PFSK-1 (cell line): ENCODE results near the gene C11orf16.

ENCODE experiments used
- FOXP2 ChIP-seq: optimal IDR thresholded peaks from 2 replicates; pipeline ENCODE3; 2011; ENCODE audit warnings: borderline replicate concordance, control low read depth, inconsistent platforms; ENCODE audit not compliant: insufficient read depth; ENCODE audit errors: extremely low read length, extremely low read depth
- POLR2AphosphoS5 ChIP-seq: IDR thresholded peaks from 2 replicates; pipeline ENCODE4 v1.6.1; 2012; ENCODE audit warnings: low read depth, mild to moderate bottlenecking, control low read depth, low read length, moderate library complexity
- SIN3A ChIP-seq: IDR thresholded peaks from 2 replicates; pipeline ENCODE4 v1.6.1; 2012; ENCODE audit warnings: mild to moderate bottlenecking, low read length, moderate library complexity, borderline replicate concordance; ENCODE audit not compliant: insufficient read depth
- TAF1 ChIP-seq: IDR thresholded peaks from 2 replicates; pipeline ENCODE4 v1.6.1; 2012; ENCODE audit warnings: low read length, control low read depth, borderline replicate concordance; ENCODE audit not compliant: insufficient read depth
- TF ChIP-seq, protein P1 (sequence below), 2 experiments: IDR thresholded peaks; 2 replicates each; pipeline versions ENCODE4 v1.6.1 to v1.8.0; 2011 to 2012; ENCODE audit warnings: low read depth in 2 of 2, low read length in 2 of 2, control low read depth in 1 of 2, inconsistent platforms in 1 of 2, mild to moderate bottlenecking in 1 of 2, moderate library complexity in 1 of 2; ENCODE audit not compliant: insufficient read depth in 1 of 2

The C11orf16 gene

DNA sequence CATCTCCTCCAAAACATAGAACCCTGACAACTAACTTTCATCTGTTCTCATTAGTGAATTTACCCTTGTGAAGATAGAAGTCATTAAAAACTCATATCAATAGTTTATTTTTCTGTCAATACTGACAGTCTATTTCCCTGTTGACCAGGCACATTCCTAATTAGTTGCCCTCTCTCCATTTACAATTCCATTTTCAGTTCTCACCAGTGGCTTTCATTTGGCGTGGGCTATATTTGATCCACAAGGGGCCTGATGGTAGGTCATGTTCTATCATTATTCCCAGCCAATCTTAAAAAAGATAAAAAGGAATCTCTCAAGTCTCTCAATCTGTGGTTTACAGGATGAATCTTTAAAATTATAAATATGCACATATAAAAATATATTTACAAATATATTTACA is 25.6 kb downstream of the C11orf16 start:
- TF ChIP-seq SIN3A (no peak), POLR2AphosphoS5 (no peak)

- no peak for TF ChIP-seq SIN3A
- TF ChIP-seq TAF1 = no peak
- TF ChIP-seq, protein P1, sequence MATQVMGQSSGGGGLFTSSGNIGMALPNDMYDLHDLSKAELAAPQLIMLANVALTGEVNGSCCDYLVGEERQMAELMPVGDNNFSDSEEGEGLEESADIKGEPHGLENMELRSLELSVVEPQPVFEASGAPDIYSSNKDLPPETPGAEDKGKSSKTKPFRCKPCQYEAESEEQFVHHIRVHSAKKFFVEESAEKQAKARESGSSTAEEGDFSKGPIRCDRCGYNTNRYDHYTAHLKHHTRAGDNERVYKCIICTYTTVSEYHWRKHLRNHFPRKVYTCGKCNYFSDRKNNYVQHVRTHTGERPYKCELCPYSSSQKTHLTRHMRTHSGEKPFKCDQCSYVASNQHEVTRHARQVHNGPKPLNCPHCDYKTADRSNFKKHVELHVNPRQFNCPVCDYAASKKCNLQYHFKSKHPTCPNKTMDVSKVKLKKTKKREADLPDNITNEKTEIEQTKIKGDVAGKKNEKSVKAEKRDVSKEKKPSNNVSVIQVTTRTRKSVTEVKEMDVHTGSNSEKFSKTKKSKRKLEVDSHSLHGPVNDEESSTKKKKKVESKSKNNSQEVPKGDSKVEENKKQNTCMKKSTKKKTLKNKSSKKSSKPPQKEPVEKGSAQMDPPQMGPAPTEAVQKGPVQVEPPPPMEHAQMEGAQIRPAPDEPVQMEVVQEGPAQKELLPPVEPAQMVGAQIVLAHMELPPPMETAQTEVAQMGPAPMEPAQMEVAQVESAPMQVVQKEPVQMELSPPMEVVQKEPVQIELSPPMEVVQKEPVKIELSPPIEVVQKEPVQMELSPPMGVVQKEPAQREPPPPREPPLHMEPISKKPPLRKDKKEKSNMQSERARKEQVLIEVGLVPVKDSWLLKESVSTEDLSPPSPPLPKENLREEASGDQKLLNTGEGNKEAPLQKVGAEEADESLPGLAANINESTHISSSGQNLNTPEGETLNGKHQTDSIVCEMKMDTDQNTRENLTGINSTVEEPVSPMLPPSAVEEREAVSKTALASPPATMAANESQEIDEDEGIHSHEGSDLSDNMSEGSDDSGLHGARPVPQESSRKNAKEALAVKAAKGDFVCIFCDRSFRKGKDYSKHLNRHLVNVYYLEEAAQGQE (IDR thresholded peaks at IDR 0.05; ENCODE audit: insufficient read depth in 1 of 2, low read depth in 2 of 2, low read length in 2 of 2) = no peak
- no peak for TF ChIP-seq FOXP2
- no peak for TF ChIP-seq POLR2AphosphoS5
Observed at GRCh38 chr11:8905528-8906165, 27.1 kb downstream of the C11orf16 start.

- no peak for TF ChIP-seq TAF1
- no peak for TF ChIP-seq POLR2AphosphoS5
- TF ChIP-seq SIN3A = no peak
- TF ChIP-seq FOXP2 = no peak
- TF ChIP-seq, protein P1 (IDR thresholded peaks at IDR 0.05; ENCODE audit: insufficient read depth in 1 of 2, low read depth in 2 of 2, low read length in 2 of 2) = no peak
Observed at GRCh38 chr11:8899119-8899753, 33.5 kb downstream of the C11orf16 start.

DNA sequence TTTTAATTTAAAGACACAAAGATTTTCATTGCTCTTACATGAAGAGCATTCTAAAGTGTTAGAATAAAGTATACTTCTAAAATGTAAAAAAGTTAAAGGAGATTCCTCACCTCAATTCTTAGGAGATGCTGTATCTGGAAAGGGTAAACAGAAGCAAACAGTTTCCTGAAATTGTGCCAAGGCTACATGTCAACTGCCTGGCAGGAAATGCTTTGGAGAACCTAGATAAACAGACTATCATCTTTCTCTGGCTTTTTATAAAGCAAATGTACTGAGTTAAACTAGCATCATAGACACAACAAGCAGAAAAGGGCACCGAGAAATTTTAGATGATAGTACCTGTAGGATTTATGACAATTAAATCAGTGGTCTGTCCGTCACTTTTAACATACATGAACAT is 46.4 kb downstream of the C11orf16 start:
- no peak for TF ChIP-seq SIN3A
- TF ChIP-seq, protein P1 (IDR thresholded peaks at IDR 0.05; ENCODE audit: insufficient read depth in 1 of 2, low read depth in 2 of 2, low read length in 2 of 2) = no peak
- no peak for TF ChIP-seq TAF1
- TF ChIP-seq FOXP2 = no peak
- TF ChIP-seq POLR2AphosphoS5 = no peak

GRCh38 chr11:8878771-8879170 is 54.0 kb downstream of the C11orf16 start:
- no peak for TF ChIP-seq POLR2AphosphoS5
- no peak for TF ChIP-seq FOXP2
- TF ChIP-seq, protein P1 (IDR thresholded peaks at IDR 0.05; ENCODE audit: insufficient read depth in 1 of 2, low read depth in 2 of 2, low read length in 2 of 2) = no peak
- no peak for TF ChIP-seq SIN3A
- no peak for TF ChIP-seq TAF1
